IMR-90 (cell line): ENCODE results near the gene PHF21A.

ENCODE experiments used
- BHLHE40 ChIP-seq: fragments of 150-350 bp; IDR thresholded peaks from 2 replicates; pipeline ENCODE4 v1.6.1; 2016; ENCODE audit warnings: mild to moderate bottlenecking, low read depth, low read length
- FOS ChIP-seq: fragments of 150-350 bp; IDR thresholded peaks from 2 replicates; pipeline ENCODE4 v1.6.1; 2016; ENCODE audit warnings: low read depth, low read length
- MXI1 ChIP-seq: IDR thresholded peaks from 2 replicates; pipeline ENCODE4 v1.6.1; 2012; ENCODE audit warnings: low read depth, mild to moderate bottlenecking, low read length, moderate library complexity, borderline replicate concordance
- RAD21 ChIP-seq: IDR thresholded peaks from 2 replicates; pipeline ENCODE4 v1.6.1; 2012; ENCODE audit warnings: low read length, improper control_type of control experiment
- RCOR1 ChIP-seq: IDR thresholded peaks from 2 replicates; pipeline ENCODE4 v1.6.1; 2012; ENCODE audit warnings: mild to moderate bottlenecking, low read length, improper control_type of control experiment; ENCODE audit not compliant: insufficient replicate concordance
- TF ChIP-seq, protein P1 (sequence below): conservative IDR thresholded peaks from 2 replicates; pipeline ENCODE4 v1.5.1; 2012; ENCODE audit warnings: mild to moderate bottlenecking, low read depth, low read length, improper control_type of control experiment

- TF ChIP-seq, protein P1, sequence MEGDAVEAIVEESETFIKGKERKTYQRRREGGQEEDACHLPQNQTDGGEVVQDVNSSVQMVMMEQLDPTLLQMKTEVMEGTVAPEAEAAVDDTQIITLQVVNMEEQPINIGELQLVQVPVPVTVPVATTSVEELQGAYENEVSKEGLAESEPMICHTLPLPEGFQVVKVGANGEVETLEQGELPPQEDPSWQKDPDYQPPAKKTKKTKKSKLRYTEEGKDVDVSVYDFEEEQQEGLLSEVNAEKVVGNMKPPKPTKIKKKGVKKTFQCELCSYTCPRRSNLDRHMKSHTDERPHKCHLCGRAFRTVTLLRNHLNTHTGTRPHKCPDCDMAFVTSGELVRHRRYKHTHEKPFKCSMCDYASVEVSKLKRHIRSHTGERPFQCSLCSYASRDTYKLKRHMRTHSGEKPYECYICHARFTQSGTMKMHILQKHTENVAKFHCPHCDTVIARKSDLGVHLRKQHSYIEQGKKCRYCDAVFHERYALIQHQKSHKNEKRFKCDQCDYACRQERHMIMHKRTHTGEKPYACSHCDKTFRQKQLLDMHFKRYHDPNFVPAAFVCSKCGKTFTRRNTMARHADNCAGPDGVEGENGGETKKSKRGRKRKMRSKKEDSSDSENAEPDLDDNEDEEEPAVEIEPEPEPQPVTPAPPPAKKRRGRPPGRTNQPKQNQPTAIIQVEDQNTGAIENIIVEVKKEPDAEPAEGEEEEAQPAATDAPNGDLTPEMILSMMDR, result no peak
- TF ChIP-seq FOS (no peak), BHLHE40 (no peak), MXI1 (no peak), RAD21 (no peak), RCOR1 (no peak)
Measured at GRCh38 chr11:46149342-46149741, 28.1 kb upstream of the PHF21A start.
